Liver (tissue), 3 donors: ENCODE data around the gene AK3.

ENCODE experiments used
- FOXA2 ChIP-seq: IDR thresholded peaks from 2 replicates; pipeline ENCODE4 v1.6.1; 2016; ENCODE audit warnings: antibody characterized with exemption
- GABPA ChIP-seq, 2 donors: IDR thresholded peaks in 1 of 2; conservative IDR thresholded peaks in 1 of 2; 2 replicates each; pipeline ENCODE4 v1.6.1; 2016; ENCODE audit warnings: antibody characterized with exemption in 2 of 2, mild to moderate bottlenecking in 1 of 2, moderate library complexity in 1 of 2
- HNF4A ChIP-seq, 2 donors: conservative IDR thresholded peaks; 2 replicates each; pipeline ENCODE4 v1.6.1; 2016; ENCODE audit warnings: antibody characterized with exemption in 2 of 2, mild to moderate bottlenecking in 2 of 2
- HNF4G ChIP-seq: IDR thresholded peaks from 2 replicates; pipeline ENCODE4 v1.6.1; 2016; ENCODE audit warnings: antibody characterized with exemption
- JUND ChIP-seq, 2 donors: IDR thresholded peaks; 2 replicates each; pipeline ENCODE4 v1.6.1; 2016; ENCODE audit warnings: antibody characterized with exemption in 2 of 2
- MAX ChIP-seq: IDR thresholded peaks from 2 replicates; pipeline ENCODE4 v1.6.1; 2016; ENCODE audit warnings: antibody characterized with exemption
- RAD21 ChIP-seq, 2 donors: IDR thresholded peaks; 2 replicates each; pipeline ENCODE4 v1.6.1; 2016; ENCODE audit warnings: antibody characterized with exemption in 2 of 2, mild to moderate bottlenecking in 2 of 2
- SP1 ChIP-seq: IDR thresholded peaks from 2 replicates; pipeline ENCODE4 v1.6.1; 2018; ENCODE audit warnings: antibody characterized with exemption, mild to moderate bottlenecking
- TF ChIP-seq, protein P1 (sequence below): fragments of 150-350 bp; IDR thresholded peaks from 2 replicates; pipeline ENCODE4 v1.5.1; 2017; ENCODE audit warnings: improper control_type of control experiment, low read depth, low read length; ENCODE audit not compliant: missing input control
- TF ChIP-seq, protein P2 (sequence below): IDR thresholded peaks from 2 replicates; pipeline ENCODE4 v1.6.1; 2016; ENCODE audit warnings: antibody characterized with exemption, mild to moderate bottlenecking
- TF ChIP-seq, protein P3 (sequence below): IDR thresholded peaks from 2 replicates; pipeline ENCODE4 v1.6.1; 2016; ENCODE audit warnings: antibody characterized with exemption
- donor health status: healthy.
- donor health status: healthy.

GRCh38 chr9:4716163-4716562 lies 24.8 kb downstream of the AK3 start:
- TF ChIP-seq, protein P1, sequence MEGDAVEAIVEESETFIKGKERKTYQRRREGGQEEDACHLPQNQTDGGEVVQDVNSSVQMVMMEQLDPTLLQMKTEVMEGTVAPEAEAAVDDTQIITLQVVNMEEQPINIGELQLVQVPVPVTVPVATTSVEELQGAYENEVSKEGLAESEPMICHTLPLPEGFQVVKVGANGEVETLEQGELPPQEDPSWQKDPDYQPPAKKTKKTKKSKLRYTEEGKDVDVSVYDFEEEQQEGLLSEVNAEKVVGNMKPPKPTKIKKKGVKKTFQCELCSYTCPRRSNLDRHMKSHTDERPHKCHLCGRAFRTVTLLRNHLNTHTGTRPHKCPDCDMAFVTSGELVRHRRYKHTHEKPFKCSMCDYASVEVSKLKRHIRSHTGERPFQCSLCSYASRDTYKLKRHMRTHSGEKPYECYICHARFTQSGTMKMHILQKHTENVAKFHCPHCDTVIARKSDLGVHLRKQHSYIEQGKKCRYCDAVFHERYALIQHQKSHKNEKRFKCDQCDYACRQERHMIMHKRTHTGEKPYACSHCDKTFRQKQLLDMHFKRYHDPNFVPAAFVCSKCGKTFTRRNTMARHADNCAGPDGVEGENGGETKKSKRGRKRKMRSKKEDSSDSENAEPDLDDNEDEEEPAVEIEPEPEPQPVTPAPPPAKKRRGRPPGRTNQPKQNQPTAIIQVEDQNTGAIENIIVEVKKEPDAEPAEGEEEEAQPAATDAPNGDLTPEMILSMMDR = no peak
- TF ChIP-seq, protein P2, sequence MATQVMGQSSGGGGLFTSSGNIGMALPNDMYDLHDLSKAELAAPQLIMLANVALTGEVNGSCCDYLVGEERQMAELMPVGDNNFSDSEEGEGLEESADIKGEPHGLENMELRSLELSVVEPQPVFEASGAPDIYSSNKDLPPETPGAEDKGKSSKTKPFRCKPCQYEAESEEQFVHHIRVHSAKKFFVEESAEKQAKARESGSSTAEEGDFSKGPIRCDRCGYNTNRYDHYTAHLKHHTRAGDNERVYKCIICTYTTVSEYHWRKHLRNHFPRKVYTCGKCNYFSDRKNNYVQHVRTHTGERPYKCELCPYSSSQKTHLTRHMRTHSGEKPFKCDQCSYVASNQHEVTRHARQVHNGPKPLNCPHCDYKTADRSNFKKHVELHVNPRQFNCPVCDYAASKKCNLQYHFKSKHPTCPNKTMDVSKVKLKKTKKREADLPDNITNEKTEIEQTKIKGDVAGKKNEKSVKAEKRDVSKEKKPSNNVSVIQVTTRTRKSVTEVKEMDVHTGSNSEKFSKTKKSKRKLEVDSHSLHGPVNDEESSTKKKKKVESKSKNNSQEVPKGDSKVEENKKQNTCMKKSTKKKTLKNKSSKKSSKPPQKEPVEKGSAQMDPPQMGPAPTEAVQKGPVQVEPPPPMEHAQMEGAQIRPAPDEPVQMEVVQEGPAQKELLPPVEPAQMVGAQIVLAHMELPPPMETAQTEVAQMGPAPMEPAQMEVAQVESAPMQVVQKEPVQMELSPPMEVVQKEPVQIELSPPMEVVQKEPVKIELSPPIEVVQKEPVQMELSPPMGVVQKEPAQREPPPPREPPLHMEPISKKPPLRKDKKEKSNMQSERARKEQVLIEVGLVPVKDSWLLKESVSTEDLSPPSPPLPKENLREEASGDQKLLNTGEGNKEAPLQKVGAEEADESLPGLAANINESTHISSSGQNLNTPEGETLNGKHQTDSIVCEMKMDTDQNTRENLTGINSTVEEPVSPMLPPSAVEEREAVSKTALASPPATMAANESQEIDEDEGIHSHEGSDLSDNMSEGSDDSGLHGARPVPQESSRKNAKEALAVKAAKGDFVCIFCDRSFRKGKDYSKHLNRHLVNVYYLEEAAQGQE = no peak
- no peak for TF ChIP-seq HNF4A (conservative IDR thresholded peaks at IDR 0.05)
- TF ChIP-seq JUND (IDR thresholded peaks at IDR 0.05) = no peak
- no peak for TF ChIP-seq HNF4G
- no peak for TF ChIP-seq FOXA2
- TF ChIP-seq RAD21 (IDR thresholded peaks at IDR 0.05) = no peak
- TF ChIP-seq MAX = no peak
- TF ChIP-seq GABPA (IDR thresholded peaks at IDR 0.05 in 1 of 2, conservative IDR thresholded peaks at IDR 0.05 in 1 of 2) = no peak
- no peak for TF ChIP-seq SP1
- TF ChIP-seq, protein P3, sequence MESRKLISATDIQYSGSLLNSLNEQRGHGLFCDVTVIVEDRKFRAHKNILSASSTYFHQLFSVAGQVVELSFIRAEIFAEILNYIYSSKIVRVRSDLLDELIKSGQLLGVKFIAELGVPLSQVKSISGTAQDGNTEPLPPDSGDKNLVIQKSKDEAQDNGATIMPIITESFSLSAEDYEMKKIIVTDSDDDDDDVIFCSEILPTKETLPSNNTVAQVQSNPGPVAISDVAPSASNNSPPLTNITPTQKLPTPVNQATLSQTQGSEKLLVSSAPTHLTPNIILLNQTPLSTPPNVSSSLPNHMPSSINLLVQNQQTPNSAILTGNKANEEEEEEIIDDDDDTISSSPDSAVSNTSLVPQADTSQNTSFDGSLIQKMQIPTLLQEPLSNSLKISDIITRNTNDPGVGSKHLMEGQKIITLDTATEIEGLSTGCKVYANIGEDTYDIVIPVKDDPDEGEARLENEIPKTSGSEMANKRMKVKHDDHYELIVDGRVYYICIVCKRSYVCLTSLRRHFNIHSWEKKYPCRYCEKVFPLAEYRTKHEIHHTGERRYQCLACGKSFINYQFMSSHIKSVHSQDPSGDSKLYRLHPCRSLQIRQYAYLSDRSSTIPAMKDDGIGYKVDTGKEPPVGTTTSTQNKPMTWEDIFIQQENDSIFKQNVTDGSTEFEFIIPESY = no peak
